ENCODE results near the gene POMC.
A peak's percentile ranks its signal among the peaks of the same experiment; 100 is the strongest.
"Not testable (repeated sequence)": the region's sequence is repeated elsewhere in the genome, so short reads cannot be mapped to it uniquely, and the experiment has no call there.

Gene POMC

DNA sequence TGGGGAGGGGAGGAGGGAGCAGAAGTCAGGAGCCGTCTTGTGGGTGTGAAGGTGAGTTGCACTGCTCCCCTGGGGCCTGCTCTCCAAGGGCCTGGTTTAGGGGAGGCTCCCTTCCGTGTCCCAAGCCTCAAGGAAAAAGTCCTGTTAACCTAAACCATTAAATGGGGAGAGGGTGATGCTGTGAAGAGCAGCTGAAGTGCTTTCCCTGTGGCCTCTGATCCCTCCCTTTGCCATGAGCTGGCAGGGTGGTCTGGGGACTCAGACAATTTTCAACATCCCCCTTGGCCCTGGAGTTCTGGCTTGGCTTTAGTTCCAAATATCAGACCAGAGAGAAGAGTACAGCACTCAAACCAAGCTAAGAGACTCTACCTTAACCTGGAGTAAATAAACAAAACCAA lies 692 bp upstream of the POMC start:
- TF ChIP-seq, protein P1, sequence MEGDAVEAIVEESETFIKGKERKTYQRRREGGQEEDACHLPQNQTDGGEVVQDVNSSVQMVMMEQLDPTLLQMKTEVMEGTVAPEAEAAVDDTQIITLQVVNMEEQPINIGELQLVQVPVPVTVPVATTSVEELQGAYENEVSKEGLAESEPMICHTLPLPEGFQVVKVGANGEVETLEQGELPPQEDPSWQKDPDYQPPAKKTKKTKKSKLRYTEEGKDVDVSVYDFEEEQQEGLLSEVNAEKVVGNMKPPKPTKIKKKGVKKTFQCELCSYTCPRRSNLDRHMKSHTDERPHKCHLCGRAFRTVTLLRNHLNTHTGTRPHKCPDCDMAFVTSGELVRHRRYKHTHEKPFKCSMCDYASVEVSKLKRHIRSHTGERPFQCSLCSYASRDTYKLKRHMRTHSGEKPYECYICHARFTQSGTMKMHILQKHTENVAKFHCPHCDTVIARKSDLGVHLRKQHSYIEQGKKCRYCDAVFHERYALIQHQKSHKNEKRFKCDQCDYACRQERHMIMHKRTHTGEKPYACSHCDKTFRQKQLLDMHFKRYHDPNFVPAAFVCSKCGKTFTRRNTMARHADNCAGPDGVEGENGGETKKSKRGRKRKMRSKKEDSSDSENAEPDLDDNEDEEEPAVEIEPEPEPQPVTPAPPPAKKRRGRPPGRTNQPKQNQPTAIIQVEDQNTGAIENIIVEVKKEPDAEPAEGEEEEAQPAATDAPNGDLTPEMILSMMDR (IDR thresholded peaks at IDR 0.05; ENCODE audit: insufficient read depth, low read depth, low read length, missing control alignments) = no peak
- no peak overlapping the region for H3K4me3 ChIP-seq (ENCODE audit: low read depth, low read length)
- no peak for DNase-seq (ENCODE audit: low read depth)

DNA sequence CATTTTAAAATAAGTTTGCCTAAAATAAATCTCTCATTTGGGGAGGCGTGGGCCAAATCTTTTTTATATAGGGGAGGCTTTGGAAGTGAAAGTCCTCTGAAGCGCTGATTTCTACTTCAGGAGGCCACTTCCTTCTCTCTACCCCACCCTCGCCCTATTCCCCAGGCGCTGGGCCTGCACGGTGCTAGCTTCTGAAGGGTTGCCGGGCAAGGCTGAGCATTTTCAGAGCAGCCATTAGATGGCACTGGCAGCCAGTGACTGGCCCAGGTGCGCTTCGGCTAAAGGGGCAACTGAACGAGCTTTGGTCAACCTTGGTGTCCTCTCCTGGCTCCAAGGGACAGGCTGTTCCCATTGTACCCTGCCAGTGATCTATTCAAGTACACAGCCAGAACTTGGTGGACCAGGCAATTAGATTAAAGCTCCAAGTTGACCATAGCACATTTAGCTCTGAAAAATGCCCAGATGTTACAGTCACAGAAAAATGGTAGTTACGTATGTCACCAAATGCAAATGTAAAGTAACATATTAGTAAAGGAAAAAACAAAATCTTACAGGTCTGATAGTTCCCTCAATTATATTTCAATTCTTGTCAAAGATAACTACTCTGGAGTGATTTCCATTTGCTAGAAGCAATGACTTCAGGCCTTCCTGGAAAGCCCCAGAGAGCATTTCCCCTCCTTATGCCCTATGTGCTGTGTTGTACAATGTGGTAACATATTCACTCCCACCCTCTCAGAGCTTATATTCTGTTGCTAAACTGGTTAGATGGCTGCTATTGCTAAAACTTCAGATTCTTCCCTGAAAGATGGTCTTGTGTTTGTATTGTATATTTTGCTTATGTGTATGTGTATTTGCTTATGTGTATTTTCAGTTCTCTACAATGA lies 2.1 kb downstream of the POMC start:
- peak; percentile 75 for DNase-seq (ENCODE audit: low read depth)
- TF ChIP-seq, protein P1 (IDR thresholded peaks at IDR 0.05; ENCODE audit: insufficient read depth, low read depth, low read length, missing control alignments) = peak; percentile 54
- no peak overlapping the region for H3K4me3 ChIP-seq (ENCODE audit: low read depth, low read length)

DNA sequence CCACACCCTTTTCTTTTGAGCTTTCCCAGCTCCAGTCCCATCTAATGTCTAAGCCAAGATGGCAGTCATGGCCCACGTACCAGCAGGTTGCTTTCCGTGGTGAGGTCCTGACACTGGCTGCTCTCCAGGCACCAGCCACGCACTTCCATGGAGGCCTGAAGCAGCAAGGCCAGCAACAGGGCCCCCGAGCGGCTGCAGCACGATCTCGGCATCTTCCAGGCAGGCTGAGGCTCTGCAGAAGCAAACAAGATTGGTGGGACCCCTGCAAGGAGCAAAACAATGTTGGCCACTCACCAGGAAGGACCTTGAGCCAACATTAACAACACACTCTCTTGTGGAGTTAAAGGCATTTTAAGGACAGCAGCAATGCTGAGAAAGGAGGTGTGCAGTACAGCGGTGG lies 3.8 kb downstream of the POMC start:
- no peak for DNase-seq (ENCODE audit: low read depth)

DNA sequence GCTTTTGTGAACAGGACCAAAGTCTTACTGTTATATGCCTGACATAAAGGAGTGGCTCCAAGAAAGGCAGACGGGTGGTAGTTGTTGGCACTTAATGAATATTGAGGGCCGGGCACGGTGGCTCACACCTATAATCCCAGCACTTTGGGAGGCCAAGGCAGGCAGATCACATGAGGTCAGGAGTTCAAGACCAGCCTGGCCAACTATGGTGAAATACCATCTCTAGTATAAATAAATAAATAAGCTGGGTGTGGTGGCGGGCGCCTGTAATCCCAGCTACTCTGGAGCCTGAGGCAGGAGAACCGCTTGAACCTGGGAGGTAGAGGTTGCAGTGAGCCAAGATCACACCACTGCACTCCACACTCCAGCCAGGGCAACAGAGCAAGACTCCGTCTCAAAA lies 6.3 kb downstream of the POMC start:
- DNase-seq (ENCODE audit: low read depth); H3K4me3 ChIP-seq (ENCODE audit: low read depth, low read length): not testable (repeated sequence)

More for the DNA sequence above, 3.8 kb downstream of the POMC start:
- TF ChIP-seq, protein P1 (IDR thresholded peaks at IDR 0.05; ENCODE audit: insufficient read depth, low read depth, low read length, missing control alignments) = no peak
- H3K4me3 ChIP-seq (ENCODE audit: low read depth, low read length) = no peak overlapping the region

DNA sequence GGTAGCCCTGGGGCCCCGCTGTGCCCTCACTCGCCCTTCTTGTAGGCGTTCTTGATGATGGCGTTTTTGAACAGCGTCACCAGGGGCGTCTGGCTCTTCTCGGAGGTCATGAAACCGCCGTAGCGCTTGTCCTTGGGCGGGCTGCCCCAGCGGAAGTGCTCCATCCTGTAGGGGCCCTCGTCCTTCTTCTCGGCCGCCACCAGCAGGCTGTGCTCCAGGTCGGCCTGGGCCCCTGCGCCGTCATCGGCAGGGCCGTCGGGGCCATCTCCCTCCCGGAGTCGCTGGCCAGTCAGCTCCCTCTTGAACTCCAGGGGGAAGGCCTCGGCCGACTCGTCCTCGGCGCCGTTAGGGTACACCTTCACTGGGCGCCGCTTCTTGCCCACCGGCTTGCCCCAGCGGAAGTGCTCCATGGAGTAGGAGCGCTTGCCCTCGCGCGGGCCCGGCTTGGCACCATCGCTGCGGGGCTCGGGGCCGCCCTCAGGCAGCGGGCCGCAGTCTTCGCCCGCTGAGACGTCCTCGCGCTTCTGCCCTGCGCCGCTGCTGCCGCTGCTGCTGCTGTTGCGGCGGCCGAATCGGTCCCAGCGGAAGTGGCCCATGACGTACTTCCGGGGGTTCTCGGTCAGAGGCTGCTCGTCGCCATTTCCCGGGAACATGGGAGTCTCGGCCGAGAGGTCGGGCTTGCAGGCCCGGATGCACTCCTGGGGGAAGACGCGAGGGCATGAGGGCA lies 7.2 kb downstream of the POMC start:
- H3K4me3 ChIP-seq (ENCODE audit: low read depth, low read length) = no peak overlapping the region
- TF ChIP-seq, protein P1 (IDR thresholded peaks at IDR 0.05; ENCODE audit: insufficient read depth, low read depth, low read length, missing control alignments) = no peak
- DNase-seq (ENCODE audit: low read depth) = no peak

DNA sequence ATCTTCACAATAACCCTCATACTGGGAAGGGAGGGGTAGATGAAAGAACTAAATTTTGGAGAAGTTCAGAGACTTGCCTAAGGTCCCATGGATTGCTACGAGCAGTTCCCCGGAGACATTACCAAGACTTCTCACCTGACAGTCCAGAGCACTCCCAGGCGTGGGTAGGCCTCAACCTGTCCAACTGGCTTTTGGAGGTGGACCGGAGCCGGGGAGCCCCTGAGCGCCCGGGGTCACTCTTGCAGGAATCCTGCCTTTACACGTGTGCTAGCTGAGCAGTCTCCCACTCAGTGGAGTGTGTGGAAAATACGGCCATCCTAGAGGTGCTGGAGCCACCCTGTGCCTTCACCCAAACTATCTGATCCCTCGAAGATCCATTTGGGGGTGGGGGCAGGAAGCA lies 8.0 kb downstream of the POMC start:
- no peak overlapping the region for H3K4me3 ChIP-seq (ENCODE audit: low read depth, low read length)
- TF ChIP-seq, protein P1 (IDR thresholded peaks at IDR 0.05; ENCODE audit: insufficient read depth, low read depth, low read length, missing control alignments) = no peak
- no peak for DNase-seq (ENCODE audit: low read depth)

DNA sequence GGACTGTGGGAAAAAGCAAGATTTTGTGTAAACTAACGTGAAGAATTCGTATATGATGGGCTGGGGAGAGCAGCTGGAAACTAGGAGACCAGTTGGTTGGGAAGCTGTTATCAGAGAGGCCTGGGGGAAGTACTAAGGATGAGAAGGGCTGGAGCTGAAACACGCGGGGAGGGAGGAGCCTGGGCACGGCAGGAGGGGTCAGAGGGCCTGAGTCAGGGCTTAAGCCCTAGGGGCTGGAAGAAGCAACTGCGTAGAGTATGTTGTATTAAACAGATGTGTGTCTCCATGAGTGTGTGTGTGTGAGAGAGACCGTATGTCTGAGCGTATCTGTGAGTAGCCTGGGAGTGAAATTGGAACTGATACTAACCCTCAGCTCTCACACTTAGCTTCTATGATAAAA lies 8.4 kb downstream of the POMC start:
- no peak overlapping the region for H3K4me3 ChIP-seq (ENCODE audit: low read depth, low read length)
- TF ChIP-seq, protein P1 (IDR thresholded peaks at IDR 0.05; ENCODE audit: insufficient read depth, low read depth, low read length, missing control alignments) = no peak
- no peak for DNase-seq (ENCODE audit: low read depth)
